Measurements from ENCODE around the gene TFF3. TPM values are rescaled to one million over a fixed set of nuclear protein-coding genes. Genes with fewer than 3 reads are reported as not detected.

TFF3 gene
- total RNA-seq, 4 donors from 2014 or later = 1.8 to 23.6 (median 11.6) TPM

- no peak for ATAC-seq (ENCODE audit: low FRiP score)
- no peak for DNase-seq (ENCODE audit: low spot score)
- no peak for TF ChIP-seq CTCF (IDR thresholded peaks at IDR 0.05)
Measured at GRCh38 chr21:42314616-42315295, 453 bp downstream of the TFF3 start.

- TF ChIP-seq CTCF (IDR thresholded peaks at IDR 0.05) = no peak
- no peak for DNase-seq (ENCODE audit: low spot score)
- no peak for ATAC-seq (ENCODE audit: low FRiP score)
Measured at GRCh38 chr21:42313501-42313969, 1.7 kb downstream of the TFF3 start.

GRCh38 chr21:42312626-42313104 is 2.5 kb downstream of the TFF3 start:
- TF ChIP-seq CTCF (IDR thresholded peaks at IDR 0.05) = no peak
- DNase-seq (ENCODE audit: low spot score) = no peak
- ATAC-seq (ENCODE audit: low FRiP score) = no peak

GRCh38 chr21:42311816-42312625 is 3.2 kb downstream of the TFF3 start:
- ATAC-seq (ENCODE audit: low FRiP score) (no peak), DNase-seq (ENCODE audit: low spot score) (no peak)
- TF ChIP-seq CTCF (IDR thresholded peaks at IDR 0.05) = no peak

- no peak for ATAC-seq (ENCODE audit: low FRiP score)
- TF ChIP-seq CTCF (IDR thresholded peaks at IDR 0.05) = no peak
- no peak for DNase-seq (ENCODE audit: low spot score)
Measured at GRCh38 chr21:42311160-42311559, 4.0 kb downstream of the TFF3 start.

GRCh38 chr21:42310411-42311001 is 4.7 kb downstream of the TFF3 start:
- no peak for TF ChIP-seq CTCF (IDR thresholded peaks at IDR 0.05)
- DNase-seq (ENCODE audit: low spot score) (no peak), ATAC-seq (ENCODE audit: low FRiP score) (no peak)

Measured in omental fat pad (tissue), 4 donors.